Measurements from ENCODE around the gene RHAG. TPM values are rescaled to one million over a fixed set of nuclear protein-coding genes. Genes with fewer than 3 reads are reported as not detected.

The RHAG gene
- total RNA-seq, 1 donor from 2014 or later, result not detected

GRCh38 chr6:49646942-49647341, 10.3 kb upstream of the RHAG start:
- no peak overlapping the region for H3K4me3 Mint-ChIP-seq (ENCODE audit: unreplicated experiment)
- H3K9me3 Mint-ChIP-seq (ENCODE audit: low read depth), result no peaks in the 10 kb centered on the region
- no peaks in the 10 kb centered on the region for H3K4me1 Mint-ChIP-seq (ENCODE audit: low read depth)
- no peak for DNase-seq (ENCODE audit: low spot score)
- H3K27me3 Mint-ChIP-seq (ENCODE audit: low read depth), result peaks cover 13% of the 10 kb centered on the region
- H3K27ac Mint-ChIP-seq (ENCODE audit: unreplicated experiment), result no peak overlapping the region
- no peaks in the 10 kb centered on the region for H3K36me3 Mint-ChIP-seq (ENCODE audit: low read depth)
- TF ChIP-seq CTCF (IDR thresholded peaks at IDR 0.05), result no peak

GRCh38 chr6:49646130-49646824, 9.6 kb upstream of the RHAG start:
- H3K27ac Mint-ChIP-seq (ENCODE audit: unreplicated experiment), result no peak overlapping the region
- H3K9me3 Mint-ChIP-seq (ENCODE audit: low read depth), result no peaks in the 10 kb centered on the region
- peaks cover 13% of the 10 kb centered on the region for H3K27me3 Mint-ChIP-seq (ENCODE audit: low read depth)
- no peaks in the 10 kb centered on the region for H3K36me3 Mint-ChIP-seq (ENCODE audit: low read depth)
- H3K4me1 Mint-ChIP-seq (ENCODE audit: low read depth), result no peaks in the 10 kb centered on the region
- no peak for TF ChIP-seq CTCF (IDR thresholded peaks at IDR 0.05)
- DNase-seq (ENCODE audit: low spot score), result no peak
- no peak overlapping the region for H3K4me3 Mint-ChIP-seq (ENCODE audit: unreplicated experiment)

- TF ChIP-seq CTCF (IDR thresholded peaks at IDR 0.05), result no peak
These were observed 8.5 kb upstream of the RHAG start for GRCh38 chr6:49645139-49645538.

GRCh38 chr6:49639177-49639817, 2.7 kb upstream of the RHAG start:
- TF ChIP-seq CTCF (IDR thresholded peaks at IDR 0.05), result no peak
- Mint-ChIP-seq H3K27ac (ENCODE audit: unreplicated experiment) (no peak overlapping the region), H3K4me1 (ENCODE audit: low read depth) (no peaks in the 10 kb centered on the region), H3K36me3 (ENCODE audit: low read depth) (no peaks in the 10 kb centered on the region), H3K27me3 (ENCODE audit: low read depth) (peaks cover 5% of the 10 kb centered on the region), H3K9me3 (ENCODE audit: low read depth) (no peaks in the 10 kb centered on the region), H3K4me3 (ENCODE audit: unreplicated experiment) (no peak overlapping the region)
- no peak for DNase-seq (ENCODE audit: low spot score)

More at GRCh38 chr6:49645139-49645538, 8.5 kb upstream of the RHAG start:
- no peak overlapping the region for H3K27ac Mint-ChIP-seq (ENCODE audit: unreplicated experiment)
- no peak overlapping the region for H3K4me3 Mint-ChIP-seq (ENCODE audit: unreplicated experiment)
- H3K9me3 Mint-ChIP-seq (ENCODE audit: low read depth), result no peaks in the 10 kb centered on the region
- peaks cover 10% of the 10 kb centered on the region for H3K27me3 Mint-ChIP-seq (ENCODE audit: low read depth)
- H3K4me1 Mint-ChIP-seq (ENCODE audit: low read depth), result no peaks in the 10 kb centered on the region
- DNase-seq (ENCODE audit: low spot score), result no peak
- no peaks in the 10 kb centered on the region for H3K36me3 Mint-ChIP-seq (ENCODE audit: low read depth)

- no peak for TF ChIP-seq CTCF (IDR thresholded peaks at IDR 0.05)
- no peaks in the 10 kb centered on the region for H3K4me1 Mint-ChIP-seq (ENCODE audit: low read depth)
- no peak overlapping the region for H3K27ac Mint-ChIP-seq (ENCODE audit: unreplicated experiment)
- no peak for DNase-seq (ENCODE audit: low spot score)
- no peaks in the 10 kb centered on the region for H3K9me3 Mint-ChIP-seq (ENCODE audit: low read depth)
- H3K4me3 Mint-ChIP-seq (ENCODE audit: unreplicated experiment), result no peak overlapping the region
- H3K36me3 Mint-ChIP-seq (ENCODE audit: low read depth), result no peaks in the 10 kb centered on the region
- H3K27me3 Mint-ChIP-seq (ENCODE audit: low read depth), result peaks cover 5% of the 10 kb centered on the region
These were observed 702 bp upstream of the RHAG start for GRCh38 chr6:49637350-49637731.
